Smooth muscle cell of the umbilical artery (primary cell): ENCODE measurements around the gene UNC80. TPM values are rescaled to one million over a fixed set of nuclear protein-coding genes. Genes with fewer than 3 reads are reported as not detected.

Experiments
- total RNA-seq: library from RNA; depleted of rRNA; stranded (reverse); fragments of >200 nt; gene quantifications from 2 replicates; pipeline ENCODE4 v1.2.3, GENCODE V29; 2014

Gene UNC80
- not detected in 2 replicates for total RNA-seq

GRCh38 chr2:209771474-209772289, at the start of gene UNC80:
TSS of gene UNC80 (plus strand) at chr2:209771832. CDS start at chr2:209772073, 241 bp downstream.

GRCh38 chr2:210002158-210003157, 230.8 kb downstream of the UNC80 start, which contains the start of gene RPE:
TSS of gene RPE (plus strand) at chr2:210002638. CDS start at chr2:210002662, 24 bp downstream.

Other genes with a start within 250 kb of the UNC80 start
- gene RPE, start 230.8 kb downstream of the UNC80 start, total RNA-seq, result 104 and 128 TPM in 2 replicates